HCT116 (cell line): ENCODE measurements around the gene CBX4.

ENCODE experiments used
- EZH2 ChIP-seq: fragments of 200-600 bp; sonication (generic); IDR thresholded peaks from 2 replicates; pipeline ENCODE4 v1.6.1; 2017; ENCODE audit warnings: antibody characterized with exemption, mixed run types
- JUND ChIP-seq: IDR thresholded peaks from 2 replicates; pipeline ENCODE4 v1.6.1; 2012
- POLR2A ChIP-seq: IDR thresholded peaks from 2 replicates; pipeline ENCODE4 v1.7.0; 2011; ENCODE audit warnings: borderline replicate concordance; ENCODE audit not compliant: insufficient read depth, insufficient read length; ENCODE audit errors: extremely low read depth
- POLR2AphosphoS5 ChIP-seq: IDR thresholded peaks from 2 replicates; pipeline ENCODE4 v1.6.1; 2011; ENCODE audit warnings: mild to moderate bottlenecking, low read depth, low read length, moderate library complexity
- TF ChIP-seq, protein P1 (sequence below), 3 experiments: fragments of 200-600 bp in 1 of 3; sonication (generic) in 1 of 3; IDR thresholded peaks in 2 of 3; conservative IDR thresholded peaks in 1 of 3; 2 replicates each; pipeline ENCODE4 v1.5.1; 2012 to 2017; ENCODE audit warnings: low read depth in 2 of 3, low read length in 2 of 3, antibody characterized with exemption in 1 of 3, borderline replicate concordance in 1 of 3, control low read depth in 1 of 3, mild to moderate bottlenecking in 1 of 3, mixed read lengths in 1 of 3, mixed run types in 1 of 3, moderate library complexity in 1 of 3; ENCODE audit not compliant: insufficient read depth in 1 of 3
- TF ChIP-seq, protein P2 (sequence below): IDR thresholded peaks from 2 replicates; pipeline ENCODE4 v1.6.1; 2012; ENCODE audit warnings: low read depth

DNA sequence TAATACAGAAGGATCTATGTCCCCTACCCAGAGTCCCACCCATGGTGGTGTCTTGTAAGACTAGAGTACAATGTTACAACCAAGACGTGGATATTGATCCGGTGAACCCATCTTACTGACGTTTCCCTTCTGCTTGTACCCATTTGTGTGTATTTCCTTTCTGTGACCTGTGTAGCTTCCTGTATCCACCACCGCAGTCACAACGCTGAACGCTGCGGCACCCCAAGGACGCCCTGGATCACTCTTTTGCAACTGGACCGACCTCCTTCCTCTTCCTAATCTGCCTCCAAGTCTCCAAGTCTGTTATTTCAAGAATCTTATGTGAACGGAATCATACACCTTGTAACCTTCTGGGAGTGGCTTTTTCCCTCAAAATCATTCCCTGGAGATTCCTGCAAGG is 33.5 kb upstream of the CBX4 start:
- TF ChIP-seq, protein P1, sequence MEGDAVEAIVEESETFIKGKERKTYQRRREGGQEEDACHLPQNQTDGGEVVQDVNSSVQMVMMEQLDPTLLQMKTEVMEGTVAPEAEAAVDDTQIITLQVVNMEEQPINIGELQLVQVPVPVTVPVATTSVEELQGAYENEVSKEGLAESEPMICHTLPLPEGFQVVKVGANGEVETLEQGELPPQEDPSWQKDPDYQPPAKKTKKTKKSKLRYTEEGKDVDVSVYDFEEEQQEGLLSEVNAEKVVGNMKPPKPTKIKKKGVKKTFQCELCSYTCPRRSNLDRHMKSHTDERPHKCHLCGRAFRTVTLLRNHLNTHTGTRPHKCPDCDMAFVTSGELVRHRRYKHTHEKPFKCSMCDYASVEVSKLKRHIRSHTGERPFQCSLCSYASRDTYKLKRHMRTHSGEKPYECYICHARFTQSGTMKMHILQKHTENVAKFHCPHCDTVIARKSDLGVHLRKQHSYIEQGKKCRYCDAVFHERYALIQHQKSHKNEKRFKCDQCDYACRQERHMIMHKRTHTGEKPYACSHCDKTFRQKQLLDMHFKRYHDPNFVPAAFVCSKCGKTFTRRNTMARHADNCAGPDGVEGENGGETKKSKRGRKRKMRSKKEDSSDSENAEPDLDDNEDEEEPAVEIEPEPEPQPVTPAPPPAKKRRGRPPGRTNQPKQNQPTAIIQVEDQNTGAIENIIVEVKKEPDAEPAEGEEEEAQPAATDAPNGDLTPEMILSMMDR (IDR thresholded peaks at IDR 0.05 in 2 of 3, conservative IDR thresholded peaks at IDR 0.05 in 1 of 3; ENCODE audit: borderline replicate concordance in 1 of 3, insufficient read depth in 1 of 3, low read depth in 2 of 3, low read length in 2 of 3): no peak
- TF ChIP-seq POLR2A (no peak), POLR2AphosphoS5 (no peak), EZH2 (no peak), JUND (no peak)
- TF ChIP-seq, protein P2, sequence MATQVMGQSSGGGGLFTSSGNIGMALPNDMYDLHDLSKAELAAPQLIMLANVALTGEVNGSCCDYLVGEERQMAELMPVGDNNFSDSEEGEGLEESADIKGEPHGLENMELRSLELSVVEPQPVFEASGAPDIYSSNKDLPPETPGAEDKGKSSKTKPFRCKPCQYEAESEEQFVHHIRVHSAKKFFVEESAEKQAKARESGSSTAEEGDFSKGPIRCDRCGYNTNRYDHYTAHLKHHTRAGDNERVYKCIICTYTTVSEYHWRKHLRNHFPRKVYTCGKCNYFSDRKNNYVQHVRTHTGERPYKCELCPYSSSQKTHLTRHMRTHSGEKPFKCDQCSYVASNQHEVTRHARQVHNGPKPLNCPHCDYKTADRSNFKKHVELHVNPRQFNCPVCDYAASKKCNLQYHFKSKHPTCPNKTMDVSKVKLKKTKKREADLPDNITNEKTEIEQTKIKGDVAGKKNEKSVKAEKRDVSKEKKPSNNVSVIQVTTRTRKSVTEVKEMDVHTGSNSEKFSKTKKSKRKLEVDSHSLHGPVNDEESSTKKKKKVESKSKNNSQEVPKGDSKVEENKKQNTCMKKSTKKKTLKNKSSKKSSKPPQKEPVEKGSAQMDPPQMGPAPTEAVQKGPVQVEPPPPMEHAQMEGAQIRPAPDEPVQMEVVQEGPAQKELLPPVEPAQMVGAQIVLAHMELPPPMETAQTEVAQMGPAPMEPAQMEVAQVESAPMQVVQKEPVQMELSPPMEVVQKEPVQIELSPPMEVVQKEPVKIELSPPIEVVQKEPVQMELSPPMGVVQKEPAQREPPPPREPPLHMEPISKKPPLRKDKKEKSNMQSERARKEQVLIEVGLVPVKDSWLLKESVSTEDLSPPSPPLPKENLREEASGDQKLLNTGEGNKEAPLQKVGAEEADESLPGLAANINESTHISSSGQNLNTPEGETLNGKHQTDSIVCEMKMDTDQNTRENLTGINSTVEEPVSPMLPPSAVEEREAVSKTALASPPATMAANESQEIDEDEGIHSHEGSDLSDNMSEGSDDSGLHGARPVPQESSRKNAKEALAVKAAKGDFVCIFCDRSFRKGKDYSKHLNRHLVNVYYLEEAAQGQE: no peak
